Measurements from ENCODE around the gene DCUN1D3.

DNA sequence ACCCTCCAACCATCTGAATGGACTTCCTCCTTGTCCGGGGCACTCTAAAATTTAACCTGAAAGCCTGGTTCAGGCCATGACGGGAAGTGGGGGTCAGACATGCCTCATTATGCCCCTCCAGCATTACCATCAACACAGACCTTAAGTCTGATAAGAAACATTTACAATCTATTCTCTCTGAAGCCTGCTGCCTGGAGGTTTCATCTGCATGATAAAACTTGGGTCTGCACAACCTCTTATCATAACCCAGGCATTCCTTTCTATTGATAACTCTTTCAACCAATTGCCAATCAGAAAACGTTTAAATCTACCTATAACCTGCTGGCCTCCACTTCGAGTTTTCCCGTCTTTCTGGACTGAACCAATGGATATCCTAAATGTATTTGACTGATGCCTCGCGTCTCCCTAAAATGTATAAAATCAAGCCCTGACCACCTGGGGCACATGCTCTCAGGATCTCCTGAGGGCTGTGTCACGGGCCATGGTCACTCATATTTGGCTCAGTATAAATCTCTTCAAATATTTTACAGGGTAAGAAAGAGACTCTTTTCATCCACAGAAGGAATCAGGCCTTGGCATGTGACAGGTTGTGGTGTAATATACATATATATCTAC lies 46.0 kb upstream of the DCUN1D3 start:
- TF ChIP-seq, protein P1, sequence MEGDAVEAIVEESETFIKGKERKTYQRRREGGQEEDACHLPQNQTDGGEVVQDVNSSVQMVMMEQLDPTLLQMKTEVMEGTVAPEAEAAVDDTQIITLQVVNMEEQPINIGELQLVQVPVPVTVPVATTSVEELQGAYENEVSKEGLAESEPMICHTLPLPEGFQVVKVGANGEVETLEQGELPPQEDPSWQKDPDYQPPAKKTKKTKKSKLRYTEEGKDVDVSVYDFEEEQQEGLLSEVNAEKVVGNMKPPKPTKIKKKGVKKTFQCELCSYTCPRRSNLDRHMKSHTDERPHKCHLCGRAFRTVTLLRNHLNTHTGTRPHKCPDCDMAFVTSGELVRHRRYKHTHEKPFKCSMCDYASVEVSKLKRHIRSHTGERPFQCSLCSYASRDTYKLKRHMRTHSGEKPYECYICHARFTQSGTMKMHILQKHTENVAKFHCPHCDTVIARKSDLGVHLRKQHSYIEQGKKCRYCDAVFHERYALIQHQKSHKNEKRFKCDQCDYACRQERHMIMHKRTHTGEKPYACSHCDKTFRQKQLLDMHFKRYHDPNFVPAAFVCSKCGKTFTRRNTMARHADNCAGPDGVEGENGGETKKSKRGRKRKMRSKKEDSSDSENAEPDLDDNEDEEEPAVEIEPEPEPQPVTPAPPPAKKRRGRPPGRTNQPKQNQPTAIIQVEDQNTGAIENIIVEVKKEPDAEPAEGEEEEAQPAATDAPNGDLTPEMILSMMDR (IDR thresholded peaks at IDR 0.05), result no peak
- no peak for TF ChIP-seq POLR2A (IDR thresholded peaks at IDR 0.05; ENCODE audit: low read depth)

Measured in esophagus muscularis mucosa (tissue), 3 donors.